GM21515 (cell line): ENCODE results near the gene PHEX.
"Not testable (repeated sequence)": the region's sequence is repeated elsewhere in the genome, so short reads cannot be mapped to it uniquely, and the experiment has no call there.

Source experiments
- ATAC-seq: cut with Tn5 transposase; IDR thresholded peaks from one replicate; pipeline ENCODE4 v1.9.1; 2021; ENCODE audit not compliant: unreplicated experiment

The PHEX gene

GRCh38 chrX:22220941-22221340 lies 188.8 kb downstream of the PHEX start:
- ATAC-seq: no peak

GRCh38 chrX:22234380-22234779 lies 202.3 kb downstream of the PHEX start:
- ATAC-seq: no peak

GRCh38 chrX:22237479-22237878 lies 205.4 kb downstream of the PHEX start:
- ATAC-seq: no peak

GRCh38 chrX:22246620-22247019 lies 214.5 kb downstream of the PHEX start:
- no peak for ATAC-seq

- no peak for ATAC-seq
Observed at GRCh38 chrX:22247169-22247568, 215.0 kb downstream of the PHEX start.

- no peak for ATAC-seq
Observed at GRCh38 chrX:22248401-22248800, 216.3 kb downstream of the PHEX start.

- no peak for ATAC-seq
Observed at GRCh38 chrX:22249371-22249770, 217.2 kb downstream of the PHEX start.

- no peak for ATAC-seq
Observed at GRCh38 chrX:22268706-22269105, 236.6 kb downstream of the PHEX start.

- ATAC-seq: no peak
Observed at GRCh38 chrX:22272613-22273012, 240.5 kb downstream of the PHEX start, which contains the start of gene CBLL2. Gene CBLL2, plus strand, starts transcription at chrX:22272913. Its CDS starts 79 bp downstream, at chrX:22272992.

- no peak for ATAC-seq
Observed at GRCh38 chrX:22273714-22274317, 241.7 kb downstream of the PHEX start.

- no peak for ATAC-seq
Observed at GRCh38 chrX:22276781-22277180, 244.7 kb downstream of the PHEX start.

GRCh38 chrX:22278375-22278774 lies 246.2 kb downstream of the PHEX start:
- ATAC-seq: no peak

GRCh38 chrX:22289209-22289608 lies 257.1 kb downstream of the PHEX start:
- ATAC-seq: not testable (repeated sequence)

- no peak for ATAC-seq
Observed at GRCh38 chrX:22296871-22297270, 264.7 kb downstream of the PHEX start.

- no peak for ATAC-seq
Observed at GRCh38 chrX:22300130-22300529, 268.0 kb downstream of the PHEX start.
